ENCODE results near the gene EZH1. TPM values are rescaled to one million over a fixed set of nuclear protein-coding genes. Genes with fewer than 3 reads are reported as not detected.

Gene EZH1
- total RNA-seq, 1 experiment from 2014 or later = 12.2 TPM

- DNase-seq (ENCODE audit: low spot score) = no peak
Measured at GRCh38 chr17:42709561-42709960, 35.3 kb downstream of the EZH1 start.

- DNase-seq (ENCODE audit: low spot score) = no peak
Measured at GRCh38 chr17:42708588-42708987, 36.3 kb downstream of the EZH1 start.

- no peak for DNase-seq (ENCODE audit: low spot score)
Measured at GRCh38 chr17:42706732-42707131, 38.1 kb downstream of the EZH1 start.

- no peak for DNase-seq (ENCODE audit: low spot score)
Measured at GRCh38 chr17:42704837-42705494, 39.9 kb downstream of the EZH1 start.

- no peak for DNase-seq (ENCODE audit: low spot score)
Measured at GRCh38 chr17:42704490-42704836, 40.4 kb downstream of the EZH1 start.

- DNase-seq (ENCODE audit: low spot score) = no peak
Measured at GRCh38 chr17:42702446-42702845, 42.4 kb downstream of the EZH1 start.

GRCh38 chr17:42700586-42701289 is 44.1 kb downstream of the EZH1 start:
- no peak for DNase-seq (ENCODE audit: low spot score)

GRCh38 chr17:42699415-42699740 is 45.5 kb downstream of the EZH1 start:
- DNase-seq (ENCODE audit: low spot score) = no peak

- DNase-seq (ENCODE audit: low spot score) = no peak
Measured at GRCh38 chr17:42698736-42699414, 46.0 kb downstream of the EZH1 start.

- no peak for DNase-seq (ENCODE audit: low spot score)
Measured at GRCh38 chr17:42697108-42697811, 47.6 kb downstream of the EZH1 start.

GRCh38 chr17:42695500-42695899 is 49.3 kb downstream of the EZH1 start:
- no peak for DNase-seq (ENCODE audit: low spot score)

- no peak for DNase-seq (ENCODE audit: low spot score)
Measured at GRCh38 chr17:42694524-42694923, 50.3 kb downstream of the EZH1 start.

- DNase-seq (ENCODE audit: low spot score) = no peak
Measured at GRCh38 chr17:42692489-42692888, 52.4 kb downstream of the EZH1 start.

- DNase-seq (ENCODE audit: low spot score) = no peak
Measured at GRCh38 chr17:42691021-42691545, 53.8 kb downstream of the EZH1 start.

- no peak for DNase-seq (ENCODE audit: low spot score)
Measured at GRCh38 chr17:42690596-42690995, 54.2 kb downstream of the EZH1 start.

GRCh38 chr17:42687707-42688320 is 57.0 kb downstream of the EZH1 start:
- DNase-seq (ENCODE audit: low spot score) = no peak

- no peak for DNase-seq (ENCODE audit: low spot score)
Measured at GRCh38 chr17:42686520-42687128, 58.2 kb downstream of the EZH1 start.

- no peak for DNase-seq (ENCODE audit: low spot score)
Measured at GRCh38 chr17:42685831-42686230, 59.0 kb downstream of the EZH1 start.

- no peak for DNase-seq (ENCODE audit: low spot score)
Measured at GRCh38 chr17:42684929-42685556, 59.8 kb downstream of the EZH1 start.

- no peak for DNase-seq (ENCODE audit: low spot score)
Measured at GRCh38 chr17:42683407-42684034, 61.3 kb downstream of the EZH1 start.
